Activated CD4-positive, alpha-beta T cell treated with anti-CD3 and anti-CD28 coated beads for 4 hours (primary cell): Measurements from ENCODE around the gene MAB21L3.

Source experiments
- DNase-seq, 2 donors: peaks; one replicate each; pipeline ENCODE4 v3.0.0-alpha.2; 2020

Gene MAB21L3

GRCh38 chr1:116110567-116111523 is at the start of gene MAB21L3:
MAB21L3 (plus strand) TSS chr1:116111399; CDS start chr1:116112616, 1,217 bp downstream.
- DNase-seq: no peak

GRCh38 chr1:116062201-116062600 is 49.0 kb upstream of the MAB21L3 start:
- no peak for DNase-seq

- DNase-seq: no peak
Observed at GRCh38 chr1:116064616-116065015, 46.6 kb upstream of the MAB21L3 start.

GRCh38 chr1:116066868-116067565 is 44.2 kb upstream of the MAB21L3 start:
- DNase-seq: no peak

GRCh38 chr1:116067566-116067890 is 43.7 kb upstream of the MAB21L3 start:
- DNase-seq: no peak

GRCh38 chr1:116075575-116075974 is 35.6 kb upstream of the MAB21L3 start:
- DNase-seq: no peak

- no peak for DNase-seq
Observed at GRCh38 chr1:116075990-116076389, 35.2 kb upstream of the MAB21L3 start.

- DNase-seq: no peak
Observed at GRCh38 chr1:116076831-116077230, 34.4 kb upstream of the MAB21L3 start.

- DNase-seq: no peak
Observed at GRCh38 chr1:116078699-116079223, 32.4 kb upstream of the MAB21L3 start.

- DNase-seq: no peak
Observed at GRCh38 chr1:116087628-116088027, 23.6 kb upstream of the MAB21L3 start.

GRCh38 chr1:116089870-116090269 is 21.3 kb upstream of the MAB21L3 start:
- no peak for DNase-seq

- DNase-seq: no peak
Observed at GRCh38 chr1:116091083-116091482, 20.1 kb upstream of the MAB21L3 start.

GRCh38 chr1:116092752-116093489 is 18.3 kb upstream of the MAB21L3 start:
- no peak for DNase-seq

- no peak for DNase-seq
Observed at GRCh38 chr1:116095027-116095426, 16.2 kb upstream of the MAB21L3 start.

GRCh38 chr1:116096013-116096618 is 15.1 kb upstream of the MAB21L3 start:
- DNase-seq: no peak

GRCh38 chr1:116097626-116098025 is 13.6 kb upstream of the MAB21L3 start:
- DNase-seq: no peak

- DNase-seq: no peak
Observed at GRCh38 chr1:116099379-116099778, 11.8 kb upstream of the MAB21L3 start.

- DNase-seq: no peak
Observed at GRCh38 chr1:116099919-116100318, 11.3 kb upstream of the MAB21L3 start.

GRCh38 chr1:116104667-116105066 is 6.5 kb upstream of the MAB21L3 start:
- no peak for DNase-seq

GRCh38 chr1:116105996-116106395 is 5.2 kb upstream of the MAB21L3 start:
- DNase-seq: no peak

- no peak for DNase-seq
Observed at GRCh38 chr1:116106646-116107045, 4.6 kb upstream of the MAB21L3 start.

GRCh38 chr1:116107371-116107770 is 3.8 kb upstream of the MAB21L3 start:
- DNase-seq: no peak

GRCh38 chr1:116111524-116112021 is 374 bp downstream of the MAB21L3 start:
- DNase-seq: no peak
